OCI-LY3 (cell line): ENCODE measurements around the gene AP3S2.

Source experiments
- H2AFZ ChIP-seq: fragments of 200-600, 300-600 bp; shearing (Covaris generic); 2 replicates; pipeline ENCODE4 v1.6.0; 2014; ENCODE audit warnings: antibody characterized with exemption, low read depth, low read length
- H3K27ac ChIP-seq: fragments of 200-600, 300-600 bp; sonication (generic); 2 replicates; pipeline ENCODE4 v1.5.1; 2014; ENCODE audit warnings: mild to moderate bottlenecking, low read length, moderate library complexity, mixed read lengths
- H3K27me3 ChIP-seq: fragments of 200-600, 300-600 bp; sonication (generic); 2 replicates; pipeline ENCODE4 v1.6.1; 2014; ENCODE audit warnings: low read depth, low read length, mixed read lengths
- H3K36me3 ChIP-seq: fragments of 200-600, 300-600 bp; sonication (generic); replicated peaks from 2 replicates; pipeline ENCODE3; 2014; ENCODE audit warnings: low read depth, low read length, mixed read lengths
- H3K4me1 ChIP-seq: fragments of 300-600, 200-600 bp; sonication (generic); 2 replicates; pipeline ENCODE4 v1.6.1; 2014; ENCODE audit warnings: low read length, mixed read lengths
- H3K4me2 ChIP-seq: fragments of 200-600, 300-600 bp; sonication (generic); 2 replicates; pipeline ENCODE4 v1.6.1; 2014; ENCODE audit warnings: low read length, mixed read lengths
- H3K4me3 ChIP-seq: fragments of 300-600, 200-600 bp; sonication (generic); 2 replicates; pipeline ENCODE4 v1.5.1; 2014; ENCODE audit warnings: antibody characterized with exemption, mild to moderate bottlenecking, low read length, moderate library complexity
- H3K79me2 ChIP-seq: fragments of 300-600, 200-600 bp; shearing (Covaris generic); 2 replicates; pipeline ENCODE4 v1.6.1; 2014; ENCODE audit warnings: mild to moderate bottlenecking, low read length, mixed read lengths
- H3K9ac ChIP-seq: fragments of 300-600, 200-600 bp; shearing (Covaris generic); 2 replicates; pipeline ENCODE4 v1.6.0; 2014; ENCODE audit warnings: mild to moderate bottlenecking, low read length, moderate library complexity
- H3K9me3 ChIP-seq: fragments of 200-600, 300-600 bp; shearing (Covaris generic); 2 replicates; pipeline ENCODE4 v1.6.1; 2014; ENCODE audit warnings: low read length, mixed read lengths; ENCODE audit not compliant: insufficient read depth
- H4K20me1 ChIP-seq: fragments of 200-600, 300-600 bp; sonication (generic); 2 replicates; pipeline ENCODE4 v1.6.1; 2016; ENCODE audit warnings: low read length, mixed read lengths; ENCODE audit not compliant: insufficient read depth
- CTCF ChIP-seq: fragments of 200-600, 300-600 bp; sonication (generic); IDR thresholded peaks from 2 replicates; pipeline ENCODE4 v1.5.1; 2014; ENCODE audit warnings: antibody characterized with exemption, low read length, low read depth
- EZH2phosphoT487 ChIP-seq: fragments of 200-600 bp; shearing (Covaris generic); IDR thresholded peaks from 2 replicates; pipeline ENCODE4 v1.6.1; 2018; ENCODE audit warnings: antibody characterized with exemption, mixed run types, low read depth

Gene AP3S2

DNA sequence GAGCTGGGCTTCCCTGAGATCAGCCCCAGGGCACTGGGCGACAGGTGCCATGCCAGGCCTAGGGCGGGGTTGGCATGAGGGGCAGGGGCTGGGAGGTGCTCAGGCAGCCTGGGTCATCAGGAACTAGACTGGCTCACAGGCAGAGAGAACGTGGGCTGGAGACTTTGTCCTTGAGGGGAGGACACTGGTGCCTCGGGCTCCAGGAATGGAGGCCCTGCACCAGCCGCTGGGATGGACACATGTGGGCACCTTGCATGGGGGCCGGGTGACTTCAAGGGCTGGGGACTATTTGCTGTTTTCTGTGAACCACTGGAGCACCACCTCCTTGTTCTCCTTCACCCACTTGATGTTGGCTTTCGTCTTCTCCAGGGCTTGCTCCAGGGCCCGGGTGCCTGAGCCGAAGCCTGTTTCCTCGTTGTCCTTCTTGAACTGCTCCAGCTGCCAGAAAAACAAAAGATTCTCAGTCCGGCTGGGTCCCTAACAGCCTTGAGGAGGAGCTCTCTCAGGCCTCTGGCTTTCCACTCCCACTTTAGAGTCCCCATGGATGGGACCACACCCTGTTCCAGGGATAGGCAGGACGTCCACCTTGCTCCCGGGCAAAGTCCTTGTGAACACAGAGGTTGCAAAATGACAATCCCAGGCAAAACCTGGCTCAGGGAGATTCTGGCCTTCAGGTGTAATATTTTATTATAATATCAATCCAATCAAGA is 108.6 kb downstream of the AP3S2 start:
- H3K27me3 ChIP-seq = no peaks in the 10 kb centered on the region
- H3K27ac ChIP-seq = peak overlapping the region; percentile 89; the same call in 1 of the 2 replicates
- H3K9ac ChIP-seq = peak overlapping the region; percentile 74; the same call in 1 of the 2 replicates
- no peak overlapping the region for H3K4me3 ChIP-seq
- peaks cover 10% of the 10 kb centered on the region; the same call in 1 of the 2 replicates for H3K9me3 ChIP-seq
- no peak for TF ChIP-seq EZH2phosphoT487
- no peak for TF ChIP-seq CTCF
- 0 out of 2 replicates have a peak overlapping the region, but pooled peaks have one; percentile 60 for H3K4me2 ChIP-seq
- 0 out of 2 replicates have a peak overlapping the region, but pooled peaks have one; percentile 62 for H2AFZ ChIP-seq
- H3K79me2 ChIP-seq = no peaks in the 10 kb centered on the region
- peaks cover 55% of the 10 kb centered on the region for H3K4me1 ChIP-seq
- H4K20me1 ChIP-seq = no peaks in the 10 kb centered on the region
- H3K36me3 ChIP-seq = peaks cover 10% of the 10 kb centered on the region

DNA sequence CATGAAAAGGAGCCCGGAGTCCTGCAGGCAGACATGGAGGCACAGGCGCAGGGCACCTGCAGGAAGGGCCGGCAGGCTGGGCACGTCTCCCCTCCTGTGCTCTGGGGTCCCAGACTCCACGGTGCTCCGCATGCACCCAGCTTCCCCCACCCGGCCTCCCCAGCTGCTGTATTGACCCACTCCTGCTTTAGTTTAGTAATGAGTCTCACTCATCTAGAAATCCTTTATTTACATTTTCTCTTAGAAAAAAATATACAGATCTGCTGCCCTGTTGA is 109.2 kb downstream of the AP3S2 start:
- H3K27me3 ChIP-seq = no peaks in the 10 kb centered on the region
- H3K4me2 ChIP-seq = peak overlapping the region; percentile 60
- peaks cover 10% of the 10 kb centered on the region for H3K36me3 ChIP-seq
- peaks cover 10% of the 10 kb centered on the region; the same call in 1 of the 2 replicates for H3K9me3 ChIP-seq
- peak overlapping the region; percentile 74 for H3K9ac ChIP-seq
- peaks cover 59% of the 10 kb centered on the region for H3K4me1 ChIP-seq
- peak overlapping the region; percentile 62 for H2AFZ ChIP-seq
- no peaks in the 10 kb centered on the region for H4K20me1 ChIP-seq
- no peak overlapping the region for H3K4me3 ChIP-seq
- peak overlapping the region; percentile 89 for H3K27ac ChIP-seq
- H3K79me2 ChIP-seq = no peaks in the 10 kb centered on the region
- no peak for TF ChIP-seq EZH2phosphoT487
- no peak for TF ChIP-seq CTCF

DNA sequence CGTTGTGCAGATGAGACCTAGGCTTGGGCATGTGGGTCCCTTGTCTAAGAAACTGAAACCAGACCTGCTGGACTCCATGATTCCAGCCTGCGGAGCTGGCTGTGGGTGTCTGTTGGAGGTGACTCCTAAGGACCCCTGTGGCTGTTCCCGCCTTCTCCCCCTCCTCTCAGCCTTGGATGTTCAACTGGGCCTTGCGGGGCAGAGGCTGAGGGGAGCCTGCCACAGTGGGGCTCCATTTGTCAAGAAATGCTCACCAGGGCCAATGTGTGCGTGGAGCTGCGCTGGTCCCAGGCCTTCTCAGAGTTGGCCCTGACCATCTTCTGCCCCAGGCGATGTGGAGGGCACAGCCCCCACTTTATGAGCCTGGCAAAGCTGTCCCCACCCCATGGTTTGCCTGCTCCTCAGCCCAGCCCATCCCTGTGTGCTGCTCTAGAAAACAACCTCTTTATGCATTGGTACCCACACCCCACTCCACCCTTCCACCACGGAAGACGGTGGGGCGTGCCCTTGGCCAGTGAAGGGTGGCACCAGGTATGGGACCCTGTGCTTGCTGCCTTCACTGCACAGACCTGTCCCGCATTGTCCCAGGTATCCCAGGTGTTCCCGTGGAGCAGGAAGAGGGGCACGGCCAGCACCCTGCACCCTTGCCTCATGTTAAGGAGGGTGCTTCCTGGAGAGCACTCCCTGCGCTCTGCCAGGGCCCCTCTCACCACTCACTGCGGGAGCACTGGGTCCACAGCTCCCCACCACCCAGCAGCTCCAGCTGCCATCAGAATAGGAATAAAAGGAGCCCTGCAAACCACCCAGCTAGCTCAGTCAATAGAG is 109.7 kb downstream of the AP3S2 start:
- no peak overlapping the region; the same call in 1 of the 2 replicates for H3K4me3 ChIP-seq
- no peaks in the 10 kb centered on the region for H3K27me3 ChIP-seq
- H3K4me1 ChIP-seq = peaks cover 64% of the 10 kb centered on the region
- peak overlapping the region; percentile 74 for H3K9ac ChIP-seq
- peaks cover 10% of the 10 kb centered on the region; the same call in 1 of the 2 replicates for H3K9me3 ChIP-seq
- peak overlapping the region; percentile 62 for H2AFZ ChIP-seq
- H3K79me2 ChIP-seq = no peaks in the 10 kb centered on the region
- peak overlapping the region; percentile 60 for H3K4me2 ChIP-seq
- peak overlapping the region; percentile 89 for H3K27ac ChIP-seq
- H3K36me3 ChIP-seq = peaks cover 10% of the 10 kb centered on the region
- TF ChIP-seq CTCF (peak; percentile 29; the same call in 1 of the 2 replicates), EZH2phosphoT487 (no peak)
- no peaks in the 10 kb centered on the region for H4K20me1 ChIP-seq
